SK-N-SH (cell line): ENCODE results near the gene PDE4D. TPM values are rescaled to one million over a fixed set of nuclear protein-coding genes. Genes with fewer than 3 reads are reported as not detected.

Experiments
- CTCF ChIA-PET: fragments of 300-600, 350-600 bp; formaldehyde crosslinking; extraction: SDS; loops from one replicate; lab custom pipeline; 2021; lab: Yijun Ruan, JAX
- POLR2A ChIA-PET: fragments of 350-600 bp; sonication (Branson Sonifier 250); formaldehyde crosslinking; extraction: SDS; loops from one replicate; lab custom pipeline; 2020; ENCODE audit warnings: antibody characterized with exemption, inconsistent platforms; lab: Yijun Ruan, JAX
- DNase-seq: peaks from one replicate; pipeline ENCODE4 v3.0.0; 2012
- H2AFZ ChIP-seq: fragments of 200-600 bp; sonication (generic); 2 replicates; pipeline ENCODE4 v1.8.1; 2016; ENCODE audit warnings: antibody characterized with exemption, mild to moderate bottlenecking, low read depth
- H3F3A ChIP-seq: fragments of 200-600 bp; sonication (generic); replicated peaks from 2 replicates; pipeline ENCODE3; 2016; ENCODE audit warnings: antibody characterized with exemption, mild to moderate bottlenecking; ENCODE audit not compliant: insufficient read depth
- H3K27ac ChIP-seq, 2 experiments: fragments of 200-500 bp in 1 of 2; fragments of 200-600 bp in 1 of 2; sonication (Bioruptor generic) in 1 of 2; sonication (generic), shearing (Covaris generic) in 1 of 2; 2 replicates each; pipeline versions ENCODE4 v1.5.1 to v1.6.1; 2014 to 2016; ENCODE audit warnings: low read depth in 2 of 2, inconsistent platforms in 1 of 2, low read length in 1 of 2, mild to moderate bottlenecking in 1 of 2, mixed read lengths in 1 of 2
- H3K27me3 ChIP-seq: fragments of 200-600 bp; sonication (generic), shearing (Covaris generic); 2 replicates; pipeline ENCODE4 v1.6.1; 2016; ENCODE audit warnings: mixed run types; ENCODE audit not compliant: insufficient read depth
- H3K36me3 ChIP-seq, 2 experiments: fragments of 200-500 bp in 1 of 2; fragments of 200-600 bp in 1 of 2; sonication (Bioruptor generic) in 1 of 2; sonication (generic) in 1 of 2; replicated peaks in 1 of 2; 2 replicates each; pipeline versions ENCODE3 to v1.5.1; 2014 to 2016; ENCODE audit warnings: low read length in 1 of 2, mild to moderate bottlenecking in 1 of 2; ENCODE audit not compliant: insufficient read depth in 2 of 2, control insufficient read depth in 1 of 2
- H3K4me1 ChIP-seq, 2 experiments: fragments of 200-500 bp in 1 of 2; fragments of 200-600 bp in 1 of 2; sonication (Bioruptor generic) in 1 of 2; sonication (generic), shearing (Covaris generic) in 1 of 2; 2 replicates each; pipeline versions ENCODE4 v1.5.1 to v1.6.1; 2014 to 2016; ENCODE audit warnings: low read depth in 1 of 2, low read length in 1 of 2, mixed run types in 1 of 2; ENCODE audit not compliant: insufficient read depth in 2 of 2, control insufficient read depth in 1 of 2
- H3K4me2 ChIP-seq: fragments of 200-600 bp; sonication (generic), shearing (Covaris generic); 2 replicates; pipeline ENCODE4 v1.6.1; 2017; ENCODE audit warnings: mixed run types
- H3K4me3 ChIP-seq, 2 experiments: fragments of 200-500 bp in 1 of 2; fragments of 200-600 bp in 1 of 2; sonication (Bioruptor generic) in 1 of 2; sonication (generic), shearing (Covaris generic) in 1 of 2; 2 replicates each; pipeline versions ENCODE4 v1.5.1 to v1.8.1; 2014 to 2016; ENCODE audit warnings: low read depth in 2 of 2, inconsistent platforms in 1 of 2, low read length in 1 of 2, mild to moderate bottlenecking in 1 of 2, mixed read lengths in 1 of 2, moderate library complexity in 1 of 2
- H3K79me2 ChIP-seq: fragments of 200-600 bp; sonication (generic); 2 replicates; pipeline ENCODE4 v1.8.1; 2017; ENCODE audit warnings: mild to moderate bottlenecking; ENCODE audit not compliant: insufficient read depth
- H3K9ac ChIP-seq: fragments of 200-600 bp; sonication (generic); 2 replicates; pipeline ENCODE4 v1.6.1; 2017; ENCODE audit warnings: mixed run types
- H3K9me2 ChIP-seq: fragments of 200-600 bp; sonication (generic); 2 replicates; pipeline ENCODE4 v1.6.1; 2017; ENCODE audit warnings: mixed run types
- H3K9me3 ChIP-seq: fragments of 200-600 bp; sonication (generic); 2 replicates; pipeline ENCODE4 v1.6.1; 2017; ENCODE audit warnings: mixed run types, mild to moderate bottlenecking, moderate library complexity
- H4K20me1 ChIP-seq: fragments of 200-600 bp; sonication (generic); 2 replicates; pipeline ENCODE4 v1.6.1; 2017; ENCODE audit warnings: mild to moderate bottlenecking, mixed run types; ENCODE audit not compliant: insufficient read depth
- NRF1 ChIP-seq: IDR thresholded peaks from 2 replicates; pipeline ENCODE4 v1.6.1; 2012; ENCODE audit warnings: low read depth, mild to moderate bottlenecking, low read length
- POLR2AphosphoS5 ChIP-seq: IDR thresholded peaks from 2 replicates; pipeline ENCODE4 v1.6.1; 2012; ENCODE audit warnings: low read depth, low read length
- RCOR1 ChIP-seq: fragments of 150-350 bp; IDR thresholded peaks from 2 replicates; pipeline ENCODE4 v1.6.1; 2017; ENCODE audit warnings: antibody characterized with exemption, low read length
- SIN3A ChIP-seq: IDR thresholded peaks from 2 replicates; pipeline ENCODE4 v1.6.1; 2012; ENCODE audit warnings: low read depth, mild to moderate bottlenecking, low read length, moderate library complexity, borderline replicate concordance
- TCF12 ChIP-seq: IDR thresholded peaks from 2 replicates; pipeline ENCODE4 v1.4.0; 2012
- WGBS: methylation state at CpG from one replicate; pipeline ENCODE4 v1.1.6; 2017; ENCODE audit warnings: low lambda C conversion rate; 5-methylcytosine and 5-hydroxymethylcytosine counted together
- polyA plus RNA-seq, 3 experiments: library from polyadenylated mRNA; depleted of rRNA; stranded (reverse); fragments of >200 nt; gene quantifications; 2 replicates each; pipeline ENCODE4 v1.2.3, GENCODE V29; 2012
- TF ChIP-seq, protein P1 (sequence below): IDR thresholded peaks from 2 replicates; pipeline ENCODE4 v1.6.1; 2012; ENCODE audit warnings: mild to moderate bottlenecking, low read depth, low read length, moderate library complexity
- TF ChIP-seq, protein P2 (sequence below): fragments of 150-350 bp; IDR thresholded peaks from 2 replicates; pipeline ENCODE4 v1.6.1; 2016; ENCODE audit warnings: mild to moderate bottlenecking, low read depth, low read length
- TF ChIP-seq, protein P3 (sequence below): fragments of 200-600 bp; sonication (generic); IDR thresholded peaks from 2 replicates; pipeline ENCODE4 v1.6.1; 2017; ENCODE audit warnings: antibody characterized with exemption, mild to moderate bottlenecking, moderate library complexity

The PDE4D gene
- polyA plus RNA-seq, 1 of the 3 experiments (the other 2 are of a cell fraction), result 2.4 TPM

DNA sequence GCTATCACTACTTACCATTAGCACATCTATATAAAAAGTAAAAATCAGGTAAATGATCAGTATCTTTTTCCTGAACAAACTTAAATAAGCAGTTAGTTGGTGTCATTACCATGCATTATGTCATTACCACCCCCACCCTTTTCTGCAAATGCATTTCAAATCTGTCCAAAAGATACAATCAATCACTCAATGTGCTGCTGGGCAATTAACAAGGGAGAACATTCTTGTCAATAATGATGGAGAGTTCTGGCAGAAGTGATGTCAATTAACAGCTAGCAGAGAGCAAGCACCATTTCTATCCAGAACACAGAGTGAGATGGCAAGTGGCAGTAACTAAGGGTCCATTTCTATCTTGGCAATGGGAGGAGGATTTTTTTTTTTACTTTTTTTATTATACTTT lies 3.5 kb upstream of the PDE4D start:
- CTCF ChIA-PET, result interaction anchor here (1.1 kb wide), 1 partner anchor 83 kb away, joined by 4 read pairs; no protein-coding TSS in a partner anchor
- H3K4me3 ChIP-seq, result no peak overlapping the region

DNA sequence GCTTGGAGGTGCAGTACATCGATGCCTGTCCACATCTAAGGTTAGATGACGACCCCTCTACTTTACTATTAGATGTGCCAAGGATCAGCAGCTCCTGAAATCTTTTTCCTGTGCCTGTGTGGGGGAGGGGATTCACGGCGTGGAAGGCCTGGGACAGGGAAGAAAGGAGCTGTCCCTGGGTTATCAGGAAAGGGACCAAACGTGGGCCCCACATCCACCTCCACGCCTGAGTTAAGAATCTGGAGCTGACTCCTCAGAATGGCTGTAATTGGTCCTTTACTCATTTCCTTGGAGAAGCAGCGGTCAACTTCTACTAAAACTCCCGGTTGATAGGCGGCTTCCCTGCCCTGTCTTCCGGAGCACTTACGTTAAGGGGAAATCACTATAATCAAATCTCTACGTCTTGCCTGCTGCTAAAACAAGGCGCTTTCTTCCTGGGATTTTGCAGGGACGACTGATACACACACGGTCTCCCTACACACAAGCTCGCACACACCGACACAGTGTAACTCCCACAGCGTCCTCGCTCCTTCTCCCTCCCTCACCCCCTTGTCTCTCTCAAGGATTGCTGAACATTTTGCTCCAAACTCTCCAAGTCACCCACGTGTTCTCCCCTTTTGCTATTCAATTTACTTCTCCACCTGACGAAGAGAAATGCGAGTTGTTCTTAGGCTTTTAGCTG lies 1.4 kb downstream of the PDE4D start:
- 85% methylated on average over 22 of the region's 22 CpGs for WGBS
- Histone ChIP-seq H3K36me3 (no peaks in the 10 kb centered on the region), H2AFZ (no peak overlapping the region), H3K9me2 (no peaks in the 10 kb centered on the region), H3K27ac (no peak overlapping the region), H3K4me3 (peak overlapping the region; percentile 66 to 69; a peak in 2 of 4 replicates), H3K9ac (no peak overlapping the region), H3K4me1 (peaks cover 0 to 10% of the 10 kb centered on the region in 2 experiments; a peak in 1 of 4 replicates), H4K20me1 (no peaks in the 10 kb centered on the region), H3K79me2 (no peaks in the 10 kb centered on the region), H3F3A (no peaks in the 10 kb centered on the region), H3K27me3 (no peaks in the 10 kb centered on the region; the same call in 1 of the 2 replicates), H3K9me3 (no peaks in the 10 kb centered on the region), H3K4me2 (no peak overlapping the region)
- ChIA-PET POLR2A (no interaction called here), CTCF (no interaction called here)
- no peak for DNase-seq
- no peak for TF ChIP-seq SIN3A
- no peak for TF ChIP-seq TCF12
- TF ChIP-seq, protein P1, sequence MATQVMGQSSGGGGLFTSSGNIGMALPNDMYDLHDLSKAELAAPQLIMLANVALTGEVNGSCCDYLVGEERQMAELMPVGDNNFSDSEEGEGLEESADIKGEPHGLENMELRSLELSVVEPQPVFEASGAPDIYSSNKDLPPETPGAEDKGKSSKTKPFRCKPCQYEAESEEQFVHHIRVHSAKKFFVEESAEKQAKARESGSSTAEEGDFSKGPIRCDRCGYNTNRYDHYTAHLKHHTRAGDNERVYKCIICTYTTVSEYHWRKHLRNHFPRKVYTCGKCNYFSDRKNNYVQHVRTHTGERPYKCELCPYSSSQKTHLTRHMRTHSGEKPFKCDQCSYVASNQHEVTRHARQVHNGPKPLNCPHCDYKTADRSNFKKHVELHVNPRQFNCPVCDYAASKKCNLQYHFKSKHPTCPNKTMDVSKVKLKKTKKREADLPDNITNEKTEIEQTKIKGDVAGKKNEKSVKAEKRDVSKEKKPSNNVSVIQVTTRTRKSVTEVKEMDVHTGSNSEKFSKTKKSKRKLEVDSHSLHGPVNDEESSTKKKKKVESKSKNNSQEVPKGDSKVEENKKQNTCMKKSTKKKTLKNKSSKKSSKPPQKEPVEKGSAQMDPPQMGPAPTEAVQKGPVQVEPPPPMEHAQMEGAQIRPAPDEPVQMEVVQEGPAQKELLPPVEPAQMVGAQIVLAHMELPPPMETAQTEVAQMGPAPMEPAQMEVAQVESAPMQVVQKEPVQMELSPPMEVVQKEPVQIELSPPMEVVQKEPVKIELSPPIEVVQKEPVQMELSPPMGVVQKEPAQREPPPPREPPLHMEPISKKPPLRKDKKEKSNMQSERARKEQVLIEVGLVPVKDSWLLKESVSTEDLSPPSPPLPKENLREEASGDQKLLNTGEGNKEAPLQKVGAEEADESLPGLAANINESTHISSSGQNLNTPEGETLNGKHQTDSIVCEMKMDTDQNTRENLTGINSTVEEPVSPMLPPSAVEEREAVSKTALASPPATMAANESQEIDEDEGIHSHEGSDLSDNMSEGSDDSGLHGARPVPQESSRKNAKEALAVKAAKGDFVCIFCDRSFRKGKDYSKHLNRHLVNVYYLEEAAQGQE, result peak; percentile 36; the same call in 1 of the 2 replicates
- TF ChIP-seq, protein P2, sequence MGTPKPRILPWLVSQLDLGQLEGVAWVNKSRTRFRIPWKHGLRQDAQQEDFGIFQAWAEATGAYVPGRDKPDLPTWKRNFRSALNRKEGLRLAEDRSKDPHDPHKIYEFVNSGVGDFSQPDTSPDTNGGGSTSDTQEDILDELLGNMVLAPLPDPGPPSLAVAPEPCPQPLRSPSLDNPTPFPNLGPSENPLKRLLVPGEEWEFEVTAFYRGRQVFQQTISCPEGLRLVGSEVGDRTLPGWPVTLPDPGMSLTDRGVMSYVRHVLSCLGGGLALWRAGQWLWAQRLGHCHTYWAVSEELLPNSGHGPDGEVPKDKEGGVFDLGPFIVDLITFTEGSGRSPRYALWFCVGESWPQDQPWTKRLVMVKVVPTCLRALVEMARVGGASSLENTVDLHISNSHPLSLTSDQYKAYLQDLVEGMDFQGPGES, result no peak

More for the DNA sequence above, 3.5 kb upstream of the PDE4D start:
- Histone ChIP-seq H3K36me3 (no peaks in the 10 kb centered on the region), H3K4me2 (no peak overlapping the region), H3K79me2 (no peaks in the 10 kb centered on the region), H3K9me2 (no peaks in the 10 kb centered on the region), H3K4me1 (peaks cover 0 to 10% of the 10 kb centered on the region in 2 experiments; a peak in 1 of 4 replicates), H3K27me3 (no peaks in the 10 kb centered on the region; the same call in 1 of the 2 replicates), H3K27ac (no peak overlapping the region), H2AFZ (no peak overlapping the region), H3K9me3 (no peaks in the 10 kb centered on the region), H3F3A (no peaks in the 10 kb centered on the region), H4K20me1 (no peaks in the 10 kb centered on the region), H3K9ac (no peak overlapping the region)
- no peak for DNase-seq
- no peak for TF ChIP-seq RCOR1
- no peak for TF ChIP-seq NRF1
- TF ChIP-seq, protein P3, sequence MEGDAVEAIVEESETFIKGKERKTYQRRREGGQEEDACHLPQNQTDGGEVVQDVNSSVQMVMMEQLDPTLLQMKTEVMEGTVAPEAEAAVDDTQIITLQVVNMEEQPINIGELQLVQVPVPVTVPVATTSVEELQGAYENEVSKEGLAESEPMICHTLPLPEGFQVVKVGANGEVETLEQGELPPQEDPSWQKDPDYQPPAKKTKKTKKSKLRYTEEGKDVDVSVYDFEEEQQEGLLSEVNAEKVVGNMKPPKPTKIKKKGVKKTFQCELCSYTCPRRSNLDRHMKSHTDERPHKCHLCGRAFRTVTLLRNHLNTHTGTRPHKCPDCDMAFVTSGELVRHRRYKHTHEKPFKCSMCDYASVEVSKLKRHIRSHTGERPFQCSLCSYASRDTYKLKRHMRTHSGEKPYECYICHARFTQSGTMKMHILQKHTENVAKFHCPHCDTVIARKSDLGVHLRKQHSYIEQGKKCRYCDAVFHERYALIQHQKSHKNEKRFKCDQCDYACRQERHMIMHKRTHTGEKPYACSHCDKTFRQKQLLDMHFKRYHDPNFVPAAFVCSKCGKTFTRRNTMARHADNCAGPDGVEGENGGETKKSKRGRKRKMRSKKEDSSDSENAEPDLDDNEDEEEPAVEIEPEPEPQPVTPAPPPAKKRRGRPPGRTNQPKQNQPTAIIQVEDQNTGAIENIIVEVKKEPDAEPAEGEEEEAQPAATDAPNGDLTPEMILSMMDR, result no peak
- no peak for TF ChIP-seq POLR2AphosphoS5
- POLR2A ChIA-PET, result no interaction called here
